HG03060 (cell line): ENCODE measurements around the gene SCIN.
A peak's percentile ranks its signal among the peaks of the same experiment; 100 is the strongest.

ENCODE experiments used
- ATAC-seq: cut with Tn5 transposase; IDR thresholded peaks from one replicate; pipeline ENCODE4 v1.9.1; 2021; ENCODE audit warnings: low read depth, moderate number of reproducible peaks; ENCODE audit not compliant: unreplicated experiment

Gene SCIN

GRCh38 chr7:12609561-12609960, 39.0 kb downstream of the SCIN start:
- ATAC-seq, result no peak

GRCh38 chr7:12610899-12611298, 40.4 kb downstream of the SCIN start:
- ATAC-seq, result no peak

- no peak for ATAC-seq
Measured at GRCh38 chr7:12612622-12613021, 42.1 kb downstream of the SCIN start.

- no peak for ATAC-seq
Measured at GRCh38 chr7:12619461-12620069, 49.0 kb downstream of the SCIN start.

GRCh38 chr7:12620371-12620770, 49.9 kb downstream of the SCIN start:
- no peak for ATAC-seq

GRCh38 chr7:12623223-12623622, 52.7 kb downstream of the SCIN start:
- no peak for ATAC-seq

GRCh38 chr7:12623885-12624498, 53.5 kb downstream of the SCIN start:
- ATAC-seq, result no peak

- no peak for ATAC-seq
Measured at GRCh38 chr7:12625836-12626235, 55.3 kb downstream of the SCIN start.

GRCh38 chr7:12629816-12630512, 59.4 kb downstream of the SCIN start:
- ATAC-seq, result no peak

GRCh38 chr7:12630513-12630819, 59.9 kb downstream of the SCIN start:
- ATAC-seq, result no peak

GRCh38 chr7:12633582-12633981, 63.1 kb downstream of the SCIN start:
- no peak for ATAC-seq

GRCh38 chr7:12635830-12636229, 65.3 kb downstream of the SCIN start:
- ATAC-seq, result peak; percentile 59

- no peak for ATAC-seq
Measured at GRCh38 chr7:12637328-12637727, 66.8 kb downstream of the SCIN start.

- ATAC-seq, result no peak
Measured at GRCh38 chr7:12637819-12638592, 67.5 kb downstream of the SCIN start.

GRCh38 chr7:12638851-12639456, 68.4 kb downstream of the SCIN start:
- no peak for ATAC-seq

GRCh38 chr7:12640299-12641096, 70.0 kb downstream of the SCIN start:
- no peak for ATAC-seq

- ATAC-seq, result no peak
Measured at GRCh38 chr7:12641196-12641595, 70.7 kb downstream of the SCIN start.

GRCh38 chr7:12642508-12642907, 72.0 kb downstream of the SCIN start:
- ATAC-seq, result no peak

- no peak for ATAC-seq
Measured at GRCh38 chr7:12643001-12643643, 72.6 kb downstream of the SCIN start.

GRCh38 chr7:12643644-12644043, 73.1 kb downstream of the SCIN start:
- no peak for ATAC-seq
